Tibial nerve (tissue), 4 donors: ENCODE data around the gene SCG5. TPM values are rescaled to one million over a fixed set of nuclear protein-coding genes. Genes with fewer than 3 reads are reported as not detected.

Experiments used
- DNase-seq, 2 donors: peaks; one replicate each; pipeline ENCODE4 v3.0.0-alpha.2; 2019; ENCODE audit warnings: low spot score in 2 of 2
- H3K27ac ChIP-seq, 4 donors: fragments of 200-600 bp; sonication (generic) in 3 of 4; one replicate each; pipeline ENCODE4 v1.5.1; 2017 to 2019; ENCODE audit warnings: mild to moderate bottlenecking in 1 of 4
- H3K27me3 ChIP-seq, 2 donors: fragments of 200-600 bp; sonication (generic) in 1 of 2; one replicate each; pipeline versions ENCODE4 v1.5.1 to v1.6.0; 2017 to 2019
- H3K36me3 ChIP-seq, 3 donors: fragments of 200-600 bp; sonication (generic); one replicate each; pipeline ENCODE4 v1.5.1; 2018 to 2019
- H3K4me1 ChIP-seq, 4 donors: fragments of 200-600 bp; sonication (generic) in 3 of 4; one replicate each; pipeline ENCODE4 v1.5.1; 2017 to 2019
- H3K4me3 ChIP-seq, 4 donors: fragments of 200-600 bp; sonication (generic) in 3 of 4; one replicate each; pipeline ENCODE4 v1.5.1; 2017 to 2019; ENCODE audit warnings: mild to moderate bottlenecking in 1 of 4, moderate library complexity in 1 of 4
- H3K9me3 ChIP-seq, 4 donors: fragments of 200-600 bp; sonication (generic) in 3 of 4; one replicate each; pipeline ENCODE4 v1.5.1; 2017 to 2019
- CTCF ChIP-seq, 5 experiments: fragments of 200-600 bp in 3 of 5; fragments of 450-650 bp in 2 of 5; sonication (generic) in 3 of 5; IDR thresholded peaks; one replicate each; pipeline ENCODE4 v1.5.1; 2016 to 2019; ENCODE audit warnings: antibody characterized with exemption in 5 of 5, mild to moderate bottlenecking in 3 of 5, moderate library complexity in 2 of 5
- EP300 ChIP-seq, 2 donors: sonication (generic); formaldehyde crosslinking; IDR thresholded peaks; one replicate each; pipeline ENCODE4 v1.6.1; 2017; ENCODE audit warnings: antibody characterized with exemption in 2 of 2, mild to moderate bottlenecking in 1 of 2
- POLR2A ChIP-seq, 2 donors: fragments of 450-650 bp; IDR thresholded peaks; one replicate each; pipeline ENCODE4 v1.6.1; 2017; ENCODE audit warnings: antibody characterized with exemption in 2 of 2, mild to moderate bottlenecking in 2 of 2, moderate library complexity in 2 of 2
- WGBS, 2 donors: methylation state at CpG; one replicate each; pipeline ENCODE4 v1.1.5; 2018; 5-methylcytosine and 5-hydroxymethylcytosine counted together
- total RNA-seq, 4 donors: library from RNA; depleted of rRNA; stranded (reverse); fragments of >200 nt; gene quantifications; one replicate each; pipeline ENCODE4 v1.1.0, GENCODE V29; 2016

Gene SCG5
- total RNA-seq, 4 donors from 2014 or later = 0.44 to 0.90 TPM; not detected in 2

- no peak overlapping the region for H3K4me3 ChIP-seq
- no peaks in the 10 kb centered on the region for H3K4me1 ChIP-seq
- 91 to 93% methylated on average over 9 of the region's 9 CpGs for WGBS, 2 donors
- no peaks in the 10 kb centered on the region for H3K9me3 ChIP-seq
- TF ChIP-seq CTCF (IDR thresholded peaks at IDR 0.05) (no peak), POLR2A (IDR thresholded peaks at IDR 0.05) (no peak), EP300 (IDR thresholded peaks at IDR 0.05) (no peak)
- no peaks in the 10 kb centered on the region for H3K27me3 ChIP-seq
- no peak for DNase-seq
- H3K27ac ChIP-seq = no peak overlapping the region
- no peaks in the 10 kb centered on the region for H3K36me3 ChIP-seq
These were observed 15.0 kb downstream of the SCG5 start for GRCh38 chr15:32656496-32656895.

GRCh38 chr15:32657198-32657883 is 15.8 kb downstream of the SCG5 start:
- H3K27me3 ChIP-seq = no peaks in the 10 kb centered on the region
- no peaks in the 10 kb centered on the region for H3K9me3 ChIP-seq
- no peaks in the 10 kb centered on the region for H3K36me3 ChIP-seq
- H3K27ac ChIP-seq = no peak overlapping the region
- TF ChIP-seq POLR2A (IDR thresholded peaks at IDR 0.05) (no peak), CTCF (IDR thresholded peaks at IDR 0.05) (no peak), EP300 (IDR thresholded peaks at IDR 0.05) (no peak)
- no peaks in the 10 kb centered on the region for H3K4me1 ChIP-seq
- 72 to 77% methylated on average over 5 of the region's 5 CpGs for whole genome bisulfite sequencing, 2 donors
- no peak overlapping the region for H3K4me3 ChIP-seq
- no peak for DNase-seq

- H3K9me3 ChIP-seq = no peaks in the 10 kb centered on the region
- H3K36me3 ChIP-seq = no peaks in the 10 kb centered on the region
- H3K27me3 ChIP-seq = no peaks in the 10 kb centered on the region
- no peak overlapping the region for H3K4me3 ChIP-seq
- H3K4me1 ChIP-seq = no peaks in the 10 kb centered on the region
- 96% methylated on average over 2 of the region's 2 CpGs for WGBS, 2 donors
- no peak for TF ChIP-seq EP300 (IDR thresholded peaks at IDR 0.05)
- no peak for TF ChIP-seq POLR2A (IDR thresholded peaks at IDR 0.05)
- no peak for TF ChIP-seq CTCF (IDR thresholded peaks at IDR 0.05)
- DNase-seq = no peak
- H3K27ac ChIP-seq = no peak overlapping the region
These were observed 16.4 kb downstream of the SCG5 start for GRCh38 chr15:32657941-32658340.

GRCh38 chr15:32659340-32660155 is 18.0 kb downstream of the SCG5 start:
- H3K4me3 ChIP-seq = no peak overlapping the region
- H3K27me3 ChIP-seq = no peaks in the 10 kb centered on the region
- no peak for DNase-seq
- TF ChIP-seq POLR2A (IDR thresholded peaks at IDR 0.05) (no peak), EP300 (IDR thresholded peaks at IDR 0.05) (no peak), CTCF (IDR thresholded peaks at IDR 0.05) (no peak)
- WGBS, 2 donors = 50 to 54% methylated on average over 6 of the region's 6 CpGs
- no peak overlapping the region for H3K27ac ChIP-seq
- H3K4me1 ChIP-seq = no peaks in the 10 kb centered on the region
- H3K36me3 ChIP-seq = no peaks in the 10 kb centered on the region
- no peaks in the 10 kb centered on the region for H3K9me3 ChIP-seq

GRCh38 chr15:32663671-32664070 is 22.2 kb downstream of the SCG5 start:
- WGBS, 2 donors = 81 to 96% methylated on average over 4 of the region's 4 CpGs
- H3K27me3 ChIP-seq = no peaks in the 10 kb centered on the region
- no peaks in the 10 kb centered on the region for H3K4me1 ChIP-seq
- H3K36me3 ChIP-seq = no peaks in the 10 kb centered on the region
- no peaks in the 10 kb centered on the region for H3K9me3 ChIP-seq
- no peak for TF ChIP-seq EP300 (IDR thresholded peaks at IDR 0.05)
- no peak for TF ChIP-seq POLR2A (IDR thresholded peaks at IDR 0.05)
- TF ChIP-seq CTCF (IDR thresholded peaks at IDR 0.05) = no peak
- DNase-seq = no peak
- no peak overlapping the region for H3K4me3 ChIP-seq
- no peak overlapping the region for H3K27ac ChIP-seq
